HepG2 (cell line): ENCODE measurements around the gene SLAMF8. TPM values are rescaled to one million over a fixed set of nuclear protein-coding genes. Genes with fewer than 3 reads are reported as not detected.

Experiments
- ATAC-seq: fragments of 200-7000 bp; cut with Tn5 transposase; 3 replicates; pipeline ENCODE4 v1.9.1; 2020; ENCODE audit warnings: mild to moderate bottlenecking, moderate library complexity
- BruUV-seq: library from RNA; stranded (reverse); fragments of 400-500 nt; replicated peaks from 2 replicates; lab custom pipeline; 2021; lab: Mats Ljungman, UMichigan
- CTCF ChIA-PET: fragments of 300-600 bp; formaldehyde crosslinking; extraction: SDS; loops from one replicate; lab custom pipeline; 2021; ENCODE audit warnings: low total read pairs, inconsistent platforms, low intra/inter-chr PET ratio; lab: Yijun Ruan, JAX
- POLR2A ChIA-PET: fragments of 350-600 bp; sonication (Branson Sonifier 250); formaldehyde crosslinking; loops from one replicate; lab custom pipeline; 2020; ENCODE audit warnings: antibody characterized with exemption, inconsistent platforms; lab: Yijun Ruan, JAX
- DNase-seq: peaks from one replicate; pipeline ENCODE4 v3.0.0-alpha.2; 2015; ENCODE audit warnings: low spot score
- FAIRE-seq: peaks from 3 replicates; lab custom pipeline; 2011; peaks lifted over from hg19 to GRCh38; lab: Jason Lieb, UNC
- H2AFZ ChIP-seq: one replicate; pipeline ENCODE4 v1.6.1; 2011; ENCODE audit warnings: low read length, inconsistent platforms
- H3K27ac ChIP-seq: fragments of 300-600 bp; 3 replicates; pipeline ENCODE4 v1.8.0; 2011; ENCODE audit warnings: mixed run types, mild to moderate bottlenecking, mixed read lengths, low read length, inconsistent platforms; ENCODE audit not compliant: insufficient read depth; ENCODE audit errors: extremely low read length
- H3K27me3 ChIP-seq, 2 experiments: fragments of 200-600 bp in 1 of 2; 2 replicates in 1 of 2; 3 replicates in 1 of 2; pipeline versions ENCODE4 v1.6.0 to v1.8.0; 2011; ENCODE audit warnings: low read length in 2 of 2, mild to moderate bottlenecking in 2 of 2, moderate library complexity in 2 of 2, inconsistent platforms in 1 of 2; ENCODE audit not compliant: insufficient read depth in 2 of 2, control insufficient read depth in 1 of 2
- H3K36me3 ChIP-seq, 2 experiments: fragments of 200-600 bp in 1 of 2; replicated peaks in 1 of 2; 2 replicates in 1 of 2; 3 replicates in 1 of 2; pipeline versions ENCODE4 v1.5.1 to v1.8.0; 2011; ENCODE audit warnings: low read length in 2 of 2, inconsistent platforms in 1 of 2; ENCODE audit not compliant: insufficient read depth in 2 of 2, control insufficient read depth in 1 of 2
- H3K4me1 ChIP-seq: 2 replicates; pipeline ENCODE4 v1.5.1; 2012; ENCODE audit warnings: low read length, inconsistent platforms; ENCODE audit not compliant: insufficient read depth
- H3K4me2 ChIP-seq: 2 replicates; pipeline ENCODE4 v1.6.0; 2011; ENCODE audit warnings: low read depth, low read length, inconsistent platforms
- H3K4me3 ChIP-seq, 3 experiments: fragments of 200-600 bp in 1 of 3; sonication (generic), shearing (Covaris generic) in 1 of 3; replicated peaks in 1 of 3; 2 replicates each; pipeline ENCODE4 v1.5.1; 2011 to 2016; ENCODE audit warnings: low read length in 3 of 3, inconsistent platforms in 2 of 3, low read depth in 2 of 3, mild to moderate bottlenecking in 2 of 3, control low read depth in 1 of 3, mixed read lengths in 1 of 3; ENCODE audit not compliant: insufficient read depth in 1 of 3
- H3K79me2 ChIP-seq: one replicate; pipeline ENCODE4 v1.6.1; 2011; ENCODE audit warnings: low read length, inconsistent platforms; ENCODE audit not compliant: insufficient read depth
- H3K9ac ChIP-seq: 2 replicates; pipeline ENCODE4 v1.6.0; 2011; ENCODE audit warnings: mild to moderate bottlenecking, low read depth, low read length, inconsistent platforms; ENCODE audit not compliant: insufficient read depth
- H3K9me3 ChIP-seq: 2 replicates; pipeline ENCODE4 v1.5.1; 2012; ENCODE audit warnings: mild to moderate bottlenecking, low read length
- H4K20me1 ChIP-seq: 2 replicates; pipeline ENCODE4 v1.6.0; 2011; ENCODE audit warnings: inconsistent platforms, mild to moderate bottlenecking, low read length, moderate library complexity; ENCODE audit not compliant: insufficient read depth
- CTCF ChIP-seq: sonication (generic); formaldehyde crosslinking; IDR thresholded peaks from 2 replicates; pipeline ENCODE4 v1.5.0; 2020; ENCODE audit warnings: mild to moderate bottlenecking, missing genetic modification reagents, moderate library complexity
- E2F2 ChIP-seq: sonication (generic); formaldehyde crosslinking; IDR thresholded peaks from 2 replicates; pipeline ENCODE4 v1.4.0; 2020; ENCODE audit warnings: missing genetic modification reagents, borderline replicate concordance
- EZH2 ChIP-seq: conservative IDR thresholded peaks from 2 replicates; pipeline ENCODE4 v1.6.1; 2012; ENCODE audit warnings: mild to moderate bottlenecking, low read depth, low read length, moderate library complexity
- JUN ChIP-seq: sonication (generic); formaldehyde crosslinking; IDR thresholded peaks from 2 replicates; pipeline ENCODE4 v1.4.0; 2020; ENCODE audit warnings: mild to moderate bottlenecking, missing genetic modification reagents
- KDM4B ChIP-seq: sonication (generic); formaldehyde crosslinking; IDR thresholded peaks from 2 replicates; pipeline ENCODE4 v1.4.0; 2020; ENCODE audit warnings: missing genetic modification reagents
- MEIS1 ChIP-seq: sonication (generic); formaldehyde crosslinking; IDR thresholded peaks from 2 replicates; pipeline ENCODE4 v1.9.0; 2021; ENCODE audit warnings: mild to moderate bottlenecking, missing genetic modification reagents, moderate library complexity, borderline replicate concordance
- NFE2L2 ChIP-seq: fragments of 150-350 bp; IDR thresholded peaks from 2 replicates; pipeline ENCODE4 v1.6.1; 2014; ENCODE audit warnings: low read length
- NKX3-1 ChIP-seq: sonication (generic); formaldehyde crosslinking; IDR thresholded peaks from 2 replicates; pipeline ENCODE4 v1.5.0; 2020; ENCODE audit warnings: missing genetic modification reagents
- POLR2A ChIP-seq, 2 experiments: IDR thresholded peaks; 2 replicates each; pipeline ENCODE4 v1.6.1; 2011; ENCODE audit warnings: low read depth in 2 of 2, low read length in 2 of 2, mild to moderate bottlenecking in 1 of 2, moderate library complexity in 1 of 2; ENCODE audit not compliant: insufficient read depth in 1 of 2
- SAP130 ChIP-seq: IDR thresholded peaks from 2 replicates; pipeline ENCODE4 v1.6.1; 2016; ENCODE audit warnings: low read depth
- SMC3 ChIP-seq: IDR thresholded peaks from 2 replicates; pipeline ENCODE4 v1.6.1; 2011; ENCODE audit warnings: low read length, improper control_type of control experiment
- TARDBP ChIP-seq: sonication (generic); formaldehyde crosslinking; IDR thresholded peaks from 2 replicates; pipeline ENCODE4 v1.8.0; 2022; ENCODE audit warnings: mild to moderate bottlenecking, missing genetic modification reagents
- ZNF230 ChIP-seq: sonication (generic); formaldehyde crosslinking; IDR thresholded peaks from 2 replicates; pipeline ENCODE4 v1.4.0; 2020; ENCODE audit warnings: mild to moderate bottlenecking, missing genetic modification reagents
- ZNF510 ChIP-seq: sonication (generic); formaldehyde crosslinking; IDR thresholded peaks from 2 replicates; pipeline ENCODE4 v1.4.0; 2020; ENCODE audit warnings: low read depth, mild to moderate bottlenecking, missing genetic modification reagents
- ZNF580 ChIP-seq: IDR thresholded peaks from 2 replicates; pipeline ENCODE4 v1.6.1; 2016; ENCODE audit warnings: low read depth, borderline replicate concordance
- WGBS: methylation state at CpG from one replicate; pipeline ENCODE4 v1.1.6; 2017; ENCODE audit warnings: low lambda C conversion rate; 5-methylcytosine and 5-hydroxymethylcytosine counted together
- in situ Hi-C: cut with HindIII; loops from 2 replicates; pipeline ENCODE4 v1.10.0; 2017; ENCODE audit warnings: low pct_unique_long_range_greater_than_20kb; ENCODE audit not compliant: extremely low pct_ligation_motif_present
- intact Hi-C: fragments of 100-400 bp; cut with micrococcal nuclease; formaldehyde crosslinking; loops from one replicate; pipeline ENCODE4 v1.10.0; 2022; ENCODE audit not compliant: unreplicated experiment
- polyA plus RNA-seq, 8 experiments: library from polyadenylated mRNA; depleted of rRNA in 3 of 8; stranded (reverse) in 7 of 8; unstranded in 1 of 8; fragments of >200 nt; fragmentation: Illumina TruSeq in 4 of 8; extraction: Trizol in 4 of 8; gene quantifications; 2 replicates each; pipeline versions ENCODE4 v1.2.1 to v1.2.3, GENCODE V29; 2011 to 2016; ENCODE audit warnings: low read depth in 4 of 8, missing spikeins in 1 of 8, mixed read lengths in 1 of 8; ENCODE audit not compliant: insufficient read depth in 1 of 8
- total RNA-seq, 5 experiments: library from RNA; depleted of rRNA; stranded (reverse); fragments of >200 nt; fragmentation: Illumina TruSeq; extraction: Trizol; gene quantifications; 2 replicates each; pipeline ENCODE4 v1.2.3, GENCODE V29; 2016; ENCODE audit warnings: low read depth in 1 of 5
- TF ChIP-seq, protein P1 (sequence below), 2 experiments: sonication (generic) in 1 of 2; formaldehyde crosslinking in 1 of 2; IDR thresholded peaks; 2 replicates each; pipeline versions ENCODE4 v1.5.1 to v1.6.1; 2011 to 2020; ENCODE audit warnings: borderline replicate concordance in 1 of 2, low read depth in 1 of 2, low read length in 1 of 2, mild to moderate bottlenecking in 1 of 2, missing genetic modification reagents in 1 of 2, moderate library complexity in 1 of 2
- TF ChIP-seq, protein P2 (sequence below): IDR thresholded peaks from 2 replicates; pipeline ENCODE4 v1.6.1; 2016; ENCODE audit warnings: mild to moderate bottlenecking, missing biosample characterization, missing genetic modification reagents

SLAMF8 gene
- total and polyA plus RNA-seq, 2 of the 13 experiments (the other 11 are each of a cell fraction or from before 2014, with no cell fraction given) = not detected

- TF ChIP-seq NKX3-1 (CRISPR knock-in tag) = no peak
- TF ChIP-seq E2F2 = no peak
- TF ChIP-seq MEIS1 (CRISPR knock-in tag) = no peak
- no peak for TF ChIP-seq KDM4B (CRISPR knock-in tag)
- TF ChIP-seq NFE2L2 = no peak
- no peak for TF ChIP-seq TARDBP (CRISPR knock-in tag)
Measured at GRCh38 chr1:159828581-159829272, 2.1 kb downstream of the SLAMF8 start (continued).

GRCh38 chr1:159829273-159829634, 2.6 kb downstream of the SLAMF8 start:
- H3K4me3 ChIP-seq = no peak overlapping the region
- WGBS = 0% methylated on average over 3 of the region's 3 CpGs
- ChIA-PET POLR2A (no interaction called here), CTCF (no interaction called here)
- H3K9me3 ChIP-seq = no peaks in the 10 kb centered on the region
- no peak overlapping the region for H2AFZ ChIP-seq
- in situ Hi-C loops (no loop called here), intact Hi-C loops (loop anchor here (2.0 kb wide), 1 partner anchor 30 kb away; no protein-coding TSS in a partner anchor)
- TF ChIP-seq, protein P1, sequence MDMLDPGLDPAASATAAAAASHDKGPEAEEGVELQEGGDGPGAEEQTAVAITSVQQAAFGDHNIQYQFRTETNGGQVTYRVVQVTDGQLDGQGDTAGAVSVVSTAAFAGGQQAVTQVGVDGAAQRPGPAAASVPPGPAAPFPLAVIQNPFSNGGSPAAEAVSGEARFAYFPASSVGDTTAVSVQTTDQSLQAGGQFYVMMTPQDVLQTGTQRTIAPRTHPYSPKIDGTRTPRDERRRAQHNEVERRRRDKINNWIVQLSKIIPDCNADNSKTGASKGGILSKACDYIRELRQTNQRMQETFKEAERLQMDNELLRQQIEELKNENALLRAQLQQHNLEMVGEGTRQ (IDR thresholded peaks at IDR 0.05; ENCODE audit: low read depth, low read length) = no peak
- TF ChIP-seq, protein P1 (CRISPR knock-in tag; IDR thresholded peaks at IDR 0.05; ENCODE audit: borderline replicate concordance) = no peak
- TF ChIP-seq CTCF (CRISPR knock-in tag) (peak; percentile 58), POLR2A (IDR thresholded peaks at IDR 0.05; ENCODE audit: insufficient read depth in 1 of 2, low read depth in 2 of 2, low read length in 2 of 2) (no peak), SMC3 (peak; percentile 31; the same call in 1 of the 2 replicates), JUN (CRISPR knock-in tag) (no peak), EZH2 (no peak), ZNF510 (CRISPR knock-in tag) (no peak), ZNF580 (CRISPR knock-in tag) (no peak), SAP130 (CRISPR knock-in tag) (no peak), ZNF230 (CRISPR knock-in tag) (no peak)
- TF ChIP-seq, protein P2, sequence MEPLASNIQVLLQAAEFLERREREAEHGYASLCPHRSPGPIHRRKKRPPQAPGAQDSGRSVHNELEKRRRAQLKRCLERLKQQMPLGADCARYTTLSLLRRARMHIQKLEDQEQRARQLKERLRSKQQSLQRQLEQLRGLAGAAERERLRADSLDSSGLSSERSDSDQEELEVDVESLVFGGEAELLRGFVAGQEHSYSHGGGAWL (CRISPR knock-in tag) = no peak
- H3K27me3 ChIP-seq = peaks cover 3 to 12% of the 10 kb centered on the region in 2 experiments; a peak in 4 of 5 replicates
- no peak overlapping the region for H3K4me2 ChIP-seq
- no peaks in the 10 kb centered on the region for H4K20me1 ChIP-seq
- H3K36me3 ChIP-seq = no peaks in the 10 kb centered on the region
- DNase-seq = peak; percentile 5
- H3K27ac ChIP-seq = no peak overlapping the region
- FAIRE-seq = no peak
- ATAC-seq = peak; percentile 98
- BruUV-seq = no TSS peak
- peaks cover 12% of the 10 kb centered on the region for H3K4me1 ChIP-seq
- no peaks in the 10 kb centered on the region for H3K79me2 ChIP-seq
- H3K9ac ChIP-seq = no peak overlapping the region
